HEK293 (cell line): ENCODE data around the gene IFRD2.

Source experiments
- CTCF ChIA-PET: fragments of 350-600 bp; formaldehyde crosslinking; extraction: SDS; loops from one replicate; lab custom pipeline; 2021; ENCODE audit warnings: antibody characterized with exemption; lab: Yijun Ruan, JAX
- POLR2A ChIA-PET: fragments of 300-600 bp; formaldehyde crosslinking; extraction: SDS; loops from one replicate; lab custom pipeline; 2020; ENCODE audit warnings: antibody characterized with exemption, inconsistent platforms; lab: Yijun Ruan, JAX
- H3K27ac ChIP-seq: fragments of 200-500 bp; sonication (Bioruptor generic); 2 replicates; pipeline ENCODE4 v1.5.1; 2014; ENCODE audit warnings: low read depth, low read length, control low read depth, inconsistent platforms; ENCODE audit errors: extremely low read depth
- H3K36me3 ChIP-seq, 2 experiments: fragments of 200-500 bp in 1 of 2; sonication (Bioruptor generic) in 1 of 2; 1 replicate in 1 of 2; 2 replicates in 1 of 2; pipeline ENCODE4 v1.5.1; 2014 to 2017; ENCODE audit warnings: inconsistent platforms in 2 of 2, low read length in 2 of 2; ENCODE audit not compliant: control insufficient read depth in 2 of 2, insufficient read depth in 1 of 2
- H3K4me1 ChIP-seq: fragments of 200-500 bp; sonication (Bioruptor generic); 2 replicates; pipeline ENCODE4 v1.5.1; 2014; ENCODE audit warnings: mild to moderate bottlenecking, low read length, inconsistent platforms; ENCODE audit not compliant: control insufficient read depth, insufficient read depth
- H3K4me3 ChIP-seq: 2 replicates; pipeline ENCODE4 v1.5.1; 2011; ENCODE audit warnings: low read depth, mild to moderate bottlenecking, control low read depth, low read length, moderate library complexity
- H3K9me3 ChIP-seq: fragments of 200-500 bp; sonication (Bioruptor generic); 2 replicates; pipeline ENCODE4 v1.5.1; 2014; ENCODE audit warnings: low read depth, low read length, inconsistent platforms; ENCODE audit not compliant: control insufficient read depth, insufficient read depth
- HIC1 ChIP-seq: fragments of 450-650 bp; formaldehyde crosslinking; IDR thresholded peaks from 2 replicates; pipeline ENCODE4 v1.5.1; 2016; ENCODE audit warnings: missing biosample characterization, missing genetic modification characterization
- KLF17 ChIP-seq: fragments of 450-650 bp; formaldehyde crosslinking; IDR thresholded peaks from 2 replicates; pipeline ENCODE4 v1.5.1; 2016; ENCODE audit warnings: missing biosample characterization, missing genetic modification characterization
- PRDM2 ChIP-seq: fragments of 450-650 bp; formaldehyde crosslinking; IDR thresholded peaks from 2 replicates; pipeline ENCODE4 v1.5.1; 2016; ENCODE audit warnings: missing biosample characterization, missing genetic modification characterization, borderline replicate concordance
- TCF7L2 ChIP-seq: IDR thresholded peaks from 2 replicates; pipeline ENCODE4 v1.6.1; 2011; ENCODE audit warnings: low read depth, mild to moderate bottlenecking, inconsistent platforms, low read length, moderate library complexity, borderline replicate concordance
- ZBTB10 ChIP-seq: fragments of 450-650 bp; formaldehyde crosslinking; IDR thresholded peaks from 2 replicates; pipeline ENCODE4 v1.5.1; 2016; ENCODE audit warnings: missing biosample characterization, missing genetic modification characterization
- ZNF26 ChIP-seq: fragments of 450-650 bp; formaldehyde crosslinking; IDR thresholded peaks from 2 replicates; pipeline ENCODE4 v1.5.1; 2016; ENCODE audit warnings: missing biosample characterization, missing genetic modification characterization
- ZNF302 ChIP-seq: fragments of 450-650 bp; formaldehyde crosslinking; IDR thresholded peaks from 2 replicates; pipeline ENCODE4 v1.5.1; 2016; ENCODE audit warnings: missing biosample characterization, missing genetic modification characterization, low read depth
- ZNF341 ChIP-seq: fragments of 450-650 bp; formaldehyde crosslinking; IDR thresholded peaks from 2 replicates; pipeline ENCODE4; 2016; ENCODE audit warnings: low read depth, missing biosample characterization, missing genetic modification characterization
- ZNF48 ChIP-seq: fragments of 450-650 bp; formaldehyde crosslinking; IDR thresholded peaks from 2 replicates; pipeline ENCODE4 v1.5.1; 2016; ENCODE audit warnings: missing biosample characterization, missing genetic modification characterization
- ZNF660 ChIP-seq: fragments of 450-650 bp; IDR thresholded peaks from 2 replicates; pipeline ENCODE4 v1.5.1; 2018; ENCODE audit warnings: missing biosample characterization, mild to moderate bottlenecking, missing genetic modification characterization

IFRD2 gene

GRCh38 chr3:50316657-50317242, 24.5 kb upstream of the IFRD2 start (continued):
- TF ChIP-seq HIC1 (tag by site-specific recombination) (peak; percentile 54; the same call in 1 of the 2 replicates), KLF17 (tag by site-specific recombination) (peak; percentile 87), ZNF660 (tag by site-specific recombination) (no peak), ZBTB10 (tag by site-specific recombination) (0 out of 2 replicates have a peak, but pooled peaks have one; percentile 27), ZNF341 (tag by site-specific recombination) (0 out of 2 replicates have a peak, but pooled peaks have one; percentile 14), ZNF48 (no peak)

- no peak overlapping the region for H3K4me3 ChIP-seq
- ChIA-PET CTCF (no interaction called here), POLR2A (interaction anchor here (2.2 kb wide), 1 partner anchor 23 kb away, joined by 5 read pairs; no protein-coding TSS in a partner anchor)
- H3K27ac ChIP-seq: no peak overlapping the region
- TF ChIP-seq ZNF26 (tag by site-specific recombination) (no peak), ZNF302 (tag by site-specific recombination) (no peak), PRDM2 (tag by site-specific recombination) (no peak), TCF7L2 (no peak)
- H3K36me3 ChIP-seq: peaks cover 0 to 34% of the 10 kb centered on the region in 2 experiments; a peak in 1 of 3 replicates
- peaks cover 7% of the 10 kb centered on the region; the same call in 1 of the 2 replicates for H3K4me1 ChIP-seq
- no peaks in the 10 kb centered on the region for H3K9me3 ChIP-seq
These were observed 22.6 kb upstream of the IFRD2 start for GRCh38 chr3:50314816-50315215.
